Uterus (tissue), 2 donors: Measurements from ENCODE around the gene GRK5.

Experiments
- CTCF ChIP-seq, 4 experiments: fragments of 200-600 bp in 2 of 4; fragments of 450-650 bp in 2 of 4; sonication (generic) in 2 of 4; IDR thresholded peaks; one replicate each; pipeline ENCODE4 v1.5.1; 2016 to 2019; ENCODE audit warnings: antibody characterized with exemption in 4 of 4, mild to moderate bottlenecking in 2 of 4, moderate library complexity in 1 of 4
- POLR2A ChIP-seq, 2 donors: fragments of 450-650 bp; IDR thresholded peaks; one replicate each; pipeline ENCODE4 v1.6.1; 2016; ENCODE audit warnings: antibody characterized with exemption in 2 of 2, mild to moderate bottlenecking in 1 of 2, moderate library complexity in 1 of 2

DNA sequence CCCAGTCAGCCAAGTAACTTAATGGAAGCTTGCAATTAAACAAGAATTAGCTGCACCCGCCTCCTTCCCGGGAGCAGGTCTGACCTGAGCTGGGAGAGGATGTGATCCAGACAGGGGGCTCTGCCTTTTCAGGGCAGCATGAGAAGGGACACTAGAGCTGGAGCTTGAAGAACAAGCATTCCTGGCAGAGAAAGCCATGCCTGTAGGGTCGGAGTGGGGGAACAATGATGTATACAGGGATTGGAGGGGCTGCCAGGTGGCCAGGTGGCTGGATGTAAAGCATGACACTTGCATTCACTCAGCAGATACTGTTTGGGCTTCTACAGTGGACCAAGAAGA is 112.5 kb downstream of the GRK5 start:
- no peak for TF ChIP-seq POLR2A (IDR thresholded peaks at IDR 0.05)
- no peak for TF ChIP-seq CTCF (IDR thresholded peaks at IDR 0.05)
